ENCODE data around the gene HGF.
"Not testable (repeated sequence)": the region's sequence is repeated elsewhere in the genome, so short reads cannot be mapped to it uniquely, and the experiment has no call there.

The HGF gene

DNA sequence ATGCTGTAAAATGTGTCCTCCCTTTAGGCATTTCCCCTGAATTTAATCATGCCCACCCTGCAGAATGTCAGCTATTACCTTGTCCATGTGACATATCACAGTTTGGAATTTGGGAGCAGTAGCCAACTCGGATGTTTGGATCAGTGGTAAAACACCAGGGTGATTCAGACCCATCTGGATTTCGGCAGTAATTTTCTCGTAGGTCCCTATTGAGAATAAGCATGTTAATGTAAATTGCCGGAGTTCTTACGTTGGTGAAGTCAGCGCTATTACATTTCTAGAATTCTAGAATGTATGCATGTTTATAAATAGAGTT is 44.1 kb downstream of the HGF start:
- H3K9me3 ChIP-seq (ENCODE audit: control insufficient read depth in 5 of 5, low read length in 5 of 5) = no peaks in the 10 kb centered on the region
- H3K9ac ChIP-seq (ENCODE audit: low read length in 5 of 5) = no peak overlapping the region
- H3K4me3 ChIP-seq (ENCODE audit: low read depth in 1 of 5, low read length in 5 of 5) = no peak overlapping the region
- H3K4me1 ChIP-seq (ENCODE audit: control insufficient read depth in 5 of 5, insufficient read depth in 5 of 5, low read length in 5 of 5) = peaks cover 0 to 12% (median 0%) of the 10 kb centered on the region in 5 donors
- H3K36me3 ChIP-seq (ENCODE audit: control insufficient read depth in 5 of 5, insufficient read depth in 5 of 5, low read length in 5 of 5) = peaks cover 0 to 8% (median 0%) of the 10 kb centered on the region in 5 donors
- no peak overlapping the region for H3K27ac ChIP-seq (ENCODE audit: low read depth, low read length)
- H3K27me3 ChIP-seq (ENCODE audit: control insufficient read depth in 5 of 5, insufficient read depth in 4 of 5, low read length in 5 of 5) = no peaks in the 10 kb centered on the region

DNA sequence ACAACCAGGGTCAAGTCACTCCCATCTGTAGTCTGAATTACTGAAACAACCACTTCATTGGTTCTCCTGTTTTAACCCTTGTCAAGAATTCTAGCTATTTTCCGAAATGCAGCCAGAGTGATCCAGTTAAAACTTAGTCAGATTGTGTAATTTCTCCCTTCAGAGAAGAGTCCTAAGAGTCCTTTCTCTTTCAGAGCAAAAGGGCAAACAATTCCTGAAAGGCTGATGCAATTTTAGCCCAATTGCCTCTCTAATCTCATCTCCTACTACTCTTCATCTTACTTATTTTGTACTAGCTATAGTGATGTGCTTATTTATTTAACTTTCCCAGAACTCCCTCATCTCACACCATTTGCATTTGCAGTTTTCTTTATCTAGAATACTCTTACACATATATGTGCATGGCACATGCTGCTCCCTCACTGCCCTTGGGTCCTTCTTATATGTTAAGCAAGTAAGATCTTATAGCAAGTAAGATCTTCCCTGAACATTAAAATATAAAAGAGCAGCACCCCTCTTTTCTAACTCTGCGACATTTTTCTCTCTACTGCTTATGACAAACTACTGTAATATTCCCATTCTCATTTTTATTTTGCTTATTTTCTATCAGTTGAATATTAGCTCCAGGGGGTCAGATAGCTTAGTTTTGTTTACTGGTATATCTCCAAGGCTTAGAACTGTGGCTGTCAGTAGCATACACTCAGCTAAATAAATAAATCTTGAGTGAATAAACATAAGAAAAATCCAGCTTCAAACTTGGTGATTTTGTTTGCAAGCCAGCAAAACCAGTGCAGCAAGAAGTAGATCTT is 44.6 kb downstream of the HGF start:
- no peak overlapping the region for H3K9ac ChIP-seq (ENCODE audit: low read length in 5 of 5)
- H3K9me3 ChIP-seq (ENCODE audit: control insufficient read depth in 5 of 5, low read length in 5 of 5) = no peaks in the 10 kb centered on the region
- H3K4me1 ChIP-seq (ENCODE audit: control insufficient read depth in 5 of 5, insufficient read depth in 5 of 5, low read length in 5 of 5) = peaks cover 0 to 12% (median 0%) of the 10 kb centered on the region in 5 donors
- H3K27ac ChIP-seq (ENCODE audit: low read depth, low read length) = no peak overlapping the region
- no peak overlapping the region for H3K4me3 ChIP-seq (ENCODE audit: low read depth in 1 of 5, low read length in 5 of 5)
- H3K27me3 ChIP-seq (ENCODE audit: control insufficient read depth in 5 of 5, insufficient read depth in 4 of 5, low read length in 5 of 5) = no peaks in the 10 kb centered on the region
- peaks cover 0 to 8% (median 0%) of the 10 kb centered on the region in 5 donors for H3K36me3 ChIP-seq (ENCODE audit: control insufficient read depth in 5 of 5, insufficient read depth in 5 of 5, low read length in 5 of 5)

DNA sequence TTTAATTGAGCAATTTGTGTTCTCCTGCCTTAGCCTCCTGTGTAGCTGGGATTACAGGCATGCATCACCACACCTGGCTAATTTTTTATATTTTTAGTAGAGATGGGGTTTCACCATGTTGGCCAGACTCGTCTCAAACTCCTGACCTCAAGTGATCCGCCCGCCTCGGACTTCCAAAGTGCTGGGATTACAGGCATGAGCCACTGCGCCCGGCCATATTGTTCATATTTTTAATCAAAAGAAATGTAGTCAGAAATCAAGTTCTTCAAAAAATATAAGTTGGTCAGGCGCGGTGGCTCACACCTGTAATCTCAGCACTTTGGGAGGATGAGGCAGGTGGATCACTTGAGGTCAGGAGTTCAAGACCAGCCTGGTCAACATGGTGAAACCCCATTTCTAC is 47.6 kb downstream of the HGF start:
- peaks cover 0 to 12% (median 0%) of the 10 kb centered on the region in 5 donors for H3K4me1 ChIP-seq (ENCODE audit: control insufficient read depth in 5 of 5, insufficient read depth in 5 of 5, low read length in 5 of 5)
- H3K36me3 ChIP-seq (ENCODE audit: control insufficient read depth in 5 of 5, insufficient read depth in 5 of 5, low read length in 5 of 5); H3K9me3 ChIP-seq (ENCODE audit: control insufficient read depth in 5 of 5, low read length in 5 of 5); H3K27me3 ChIP-seq (ENCODE audit: control insufficient read depth in 5 of 5, insufficient read depth in 4 of 5, low read length in 5 of 5); H3K9ac ChIP-seq (ENCODE audit: low read length in 5 of 5); H3K27ac ChIP-seq (ENCODE audit: low read depth, low read length); H3K4me3 ChIP-seq (ENCODE audit: low read depth in 1 of 5, low read length in 5 of 5): not testable (repeated sequence)

DNA sequence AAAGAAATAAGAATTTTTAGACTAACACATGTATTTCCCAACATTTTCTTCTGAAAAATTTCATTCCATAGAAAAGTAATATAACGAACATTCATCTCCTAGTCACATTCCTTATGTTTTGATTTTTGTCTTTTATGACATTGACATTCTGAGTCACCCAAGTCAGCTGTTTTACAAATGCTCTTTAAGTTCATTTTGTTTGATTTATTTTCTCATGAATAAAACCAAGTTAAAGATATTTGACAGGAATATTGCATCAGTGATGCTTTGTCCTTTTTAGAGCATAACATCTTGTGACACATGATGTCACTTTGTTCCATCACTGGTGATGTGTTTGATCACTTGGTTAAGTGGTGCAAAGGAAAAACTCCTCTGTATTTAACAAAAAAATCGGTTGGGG is 48.4 kb downstream of the HGF start:
- peaks cover 0 to 12% (median 0%) of the 10 kb centered on the region in 5 donors for H3K4me1 ChIP-seq (ENCODE audit: control insufficient read depth in 5 of 5, insufficient read depth in 5 of 5, low read length in 5 of 5)
- no peak overlapping the region for H3K4me3 ChIP-seq (ENCODE audit: low read depth in 1 of 5, low read length in 5 of 5)
- H3K9me3 ChIP-seq (ENCODE audit: control insufficient read depth in 5 of 5, low read length in 5 of 5) = no peaks in the 10 kb centered on the region
- no peak overlapping the region for H3K9ac ChIP-seq (ENCODE audit: low read length in 5 of 5)
- no peaks in the 10 kb centered on the region for H3K27me3 ChIP-seq (ENCODE audit: control insufficient read depth in 5 of 5, insufficient read depth in 4 of 5, low read length in 5 of 5)
- peaks cover 0 to 4% (median 0%) of the 10 kb centered on the region in 5 donors for H3K36me3 ChIP-seq (ENCODE audit: control insufficient read depth in 5 of 5, insufficient read depth in 5 of 5, low read length in 5 of 5)
- H3K27ac ChIP-seq (ENCODE audit: low read depth, low read length) = no peak overlapping the region

DNA sequence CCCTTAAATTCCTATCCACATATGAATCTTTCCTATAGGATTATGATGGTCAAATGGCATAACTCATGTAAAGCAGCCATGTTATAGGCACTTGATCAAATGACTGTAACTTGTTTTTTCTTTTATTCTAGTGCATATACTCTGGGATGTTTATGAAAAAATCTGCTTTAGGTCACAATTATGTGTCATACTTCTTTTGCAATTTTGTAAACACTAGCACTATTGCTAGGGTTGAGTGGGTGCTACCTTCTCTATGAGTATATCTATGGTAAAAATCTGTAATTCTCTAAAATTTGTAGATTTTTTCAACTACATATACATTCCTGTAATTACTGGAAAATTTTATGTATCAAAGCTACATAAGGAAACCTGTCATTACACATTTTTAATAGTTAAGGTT is 50.0 kb downstream of the HGF start:
- Histone ChIP-seq H3K9ac (ENCODE audit: low read length in 5 of 5) (no peak overlapping the region), H3K36me3 (ENCODE audit: control insufficient read depth in 5 of 5, insufficient read depth in 5 of 5, low read length in 5 of 5) (peaks cover 0 to 3% (median 0%) of the 10 kb centered on the region in 5 donors), H3K9me3 (ENCODE audit: control insufficient read depth in 5 of 5, low read length in 5 of 5) (no peaks in the 10 kb centered on the region), H3K27me3 (ENCODE audit: control insufficient read depth in 5 of 5, insufficient read depth in 4 of 5, low read length in 5 of 5) (no peaks in the 10 kb centered on the region), H3K27ac (ENCODE audit: low read depth, low read length) (no peak overlapping the region), H3K4me1 (ENCODE audit: control insufficient read depth in 5 of 5, insufficient read depth in 5 of 5, low read length in 5 of 5) (no peaks in the 10 kb centered on the region), H3K4me3 (ENCODE audit: low read depth in 1 of 5, low read length in 5 of 5) (no peak overlapping the region)

DNA sequence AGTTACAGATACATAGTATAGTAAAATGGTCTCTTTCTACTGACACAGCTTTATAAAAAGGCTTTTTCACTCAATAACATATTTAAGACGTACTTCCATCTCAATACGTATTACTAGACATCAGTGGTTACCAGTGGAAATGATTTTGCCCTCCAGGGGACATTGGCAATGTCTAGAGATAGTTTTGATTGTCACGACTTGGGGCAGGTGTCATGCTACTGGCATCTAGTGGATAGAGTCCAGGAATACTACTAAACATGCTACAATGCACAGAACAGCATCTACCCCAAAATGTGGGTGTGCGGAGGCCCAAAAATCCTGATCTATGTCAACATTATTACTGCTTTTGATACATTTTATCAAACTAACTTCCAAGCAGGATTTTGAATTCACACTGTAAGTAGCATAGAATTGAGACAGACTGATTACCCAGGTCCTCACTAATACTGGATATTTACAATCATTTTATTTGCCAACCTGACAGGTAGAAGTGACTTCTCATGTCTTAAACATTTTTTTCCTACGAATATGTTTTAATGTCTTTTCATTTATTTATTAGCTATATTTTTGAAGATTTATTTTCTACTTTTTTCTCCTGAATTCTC is 53.8 kb downstream of the HGF start:
- H3K9ac ChIP-seq (ENCODE audit: low read length in 5 of 5) = no peak overlapping the region
- no peaks in the 10 kb centered on the region for H3K27me3 ChIP-seq (ENCODE audit: control insufficient read depth in 5 of 5, insufficient read depth in 4 of 5, low read length in 5 of 5)
- H3K36me3 ChIP-seq (ENCODE audit: control insufficient read depth in 5 of 5, insufficient read depth in 5 of 5, low read length in 5 of 5) = peaks cover 0 to 3% (median 0%) of the 10 kb centered on the region in 5 donors
- no peak overlapping the region for H3K27ac ChIP-seq (ENCODE audit: low read depth, low read length)
- H3K4me1 ChIP-seq (ENCODE audit: control insufficient read depth in 5 of 5, insufficient read depth in 5 of 5, low read length in 5 of 5) = no peaks in the 10 kb centered on the region
- no peaks in the 10 kb centered on the region for H3K9me3 ChIP-seq (ENCODE audit: control insufficient read depth in 5 of 5, low read length in 5 of 5)
- no peak overlapping the region for H3K4me3 ChIP-seq (ENCODE audit: low read depth in 1 of 5, low read length in 5 of 5)

DNA sequence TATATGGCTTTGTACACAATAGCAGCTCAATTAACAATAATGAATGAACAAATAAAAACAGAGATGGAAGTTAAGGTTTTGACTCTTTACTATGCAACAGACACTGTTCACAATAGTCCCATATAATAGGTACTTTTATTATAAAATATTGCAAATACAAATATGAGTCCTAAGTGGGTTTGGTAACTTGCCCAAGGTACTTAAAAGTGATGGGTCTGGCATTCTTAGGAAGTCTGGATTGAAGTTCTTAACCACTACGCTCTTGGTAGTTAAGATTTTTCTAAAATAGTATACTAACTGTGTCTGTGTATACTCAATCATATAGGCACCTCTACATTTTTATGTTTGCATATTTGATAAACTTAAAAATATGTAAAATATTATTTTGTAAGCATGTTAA is 55.5 kb downstream of the HGF start:
- Histone ChIP-seq H3K27me3 (ENCODE audit: control insufficient read depth in 5 of 5, insufficient read depth in 4 of 5, low read length in 5 of 5) (no peaks in the 10 kb centered on the region), H3K36me3 (ENCODE audit: control insufficient read depth in 5 of 5, insufficient read depth in 5 of 5, low read length in 5 of 5) (peaks cover 0 to 3% (median 0%) of the 10 kb centered on the region in 5 donors), H3K9ac (ENCODE audit: low read length in 5 of 5) (no peak overlapping the region), H3K9me3 (ENCODE audit: control insufficient read depth in 5 of 5, low read length in 5 of 5) (no peaks in the 10 kb centered on the region), H3K4me3 (ENCODE audit: low read depth in 1 of 5, low read length in 5 of 5) (no peak overlapping the region), H3K27ac (ENCODE audit: low read depth, low read length) (no peak overlapping the region), H3K4me1 (ENCODE audit: control insufficient read depth in 5 of 5, insufficient read depth in 5 of 5, low read length in 5 of 5) (no peaks in the 10 kb centered on the region)

DNA sequence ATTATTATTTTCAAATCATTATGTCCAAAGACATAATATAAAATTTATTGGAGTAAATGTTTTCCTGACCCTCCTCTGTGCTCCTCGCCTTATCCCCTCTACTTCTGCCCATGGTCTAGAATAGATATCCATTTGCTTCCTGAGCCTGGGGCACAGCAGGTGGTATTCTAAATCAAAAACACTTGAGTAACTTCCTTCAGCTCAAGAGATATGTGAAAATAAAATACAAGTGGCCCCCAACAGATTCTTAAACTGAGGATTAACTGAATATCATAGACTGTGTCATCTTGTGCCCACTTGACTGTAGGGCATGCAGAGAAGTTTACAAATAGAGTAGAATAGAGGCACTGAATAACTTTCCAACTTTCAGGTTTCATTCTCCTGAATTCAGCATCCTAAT is 59.1 kb downstream of the HGF start:
- Histone ChIP-seq H3K4me1 (ENCODE audit: control insufficient read depth in 5 of 5, insufficient read depth in 5 of 5, low read length in 5 of 5) (no peaks in the 10 kb centered on the region), H3K4me3 (ENCODE audit: low read depth in 1 of 5, low read length in 5 of 5) (no peak overlapping the region), H3K9ac (ENCODE audit: low read length in 5 of 5) (no peak overlapping the region), H3K36me3 (ENCODE audit: control insufficient read depth in 5 of 5, insufficient read depth in 5 of 5, low read length in 5 of 5) (no peaks in the 10 kb centered on the region), H3K27me3 (ENCODE audit: control insufficient read depth in 5 of 5, insufficient read depth in 4 of 5, low read length in 5 of 5) (no peaks in the 10 kb centered on the region), H3K9me3 (ENCODE audit: control insufficient read depth in 5 of 5, low read length in 5 of 5) (no peaks in the 10 kb centered on the region), H3K27ac (ENCODE audit: low read depth, low read length) (no peak overlapping the region)

DNA sequence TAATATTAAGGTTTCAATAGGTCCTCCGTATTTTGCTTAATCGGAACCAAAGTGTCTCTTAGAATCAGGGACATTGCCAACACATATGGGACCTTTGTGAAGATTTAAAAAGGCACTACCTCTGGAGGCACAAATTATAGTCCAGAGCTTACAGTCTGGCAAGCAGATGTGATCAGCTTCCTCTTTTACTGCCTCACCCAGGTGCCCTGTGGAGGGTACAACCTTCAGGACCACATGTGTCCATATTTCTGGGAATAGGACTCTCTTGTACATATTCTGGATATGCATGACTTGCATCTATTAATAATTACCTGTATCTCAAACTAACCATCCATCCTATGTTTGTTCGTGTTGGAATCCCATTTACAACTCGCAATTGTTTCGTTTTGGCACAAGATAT is 60.0 kb downstream of the HGF start:
- no peaks in the 10 kb centered on the region for H3K36me3 ChIP-seq (ENCODE audit: control insufficient read depth in 5 of 5, insufficient read depth in 5 of 5, low read length in 5 of 5)
- H3K4me3 ChIP-seq (ENCODE audit: low read depth in 1 of 5, low read length in 5 of 5) = no peak overlapping the region
- H3K9me3 ChIP-seq (ENCODE audit: control insufficient read depth in 5 of 5, low read length in 5 of 5) = no peaks in the 10 kb centered on the region
- no peaks in the 10 kb centered on the region for H3K27me3 ChIP-seq (ENCODE audit: control insufficient read depth in 5 of 5, insufficient read depth in 4 of 5, low read length in 5 of 5)
- H3K9ac ChIP-seq (ENCODE audit: low read length in 5 of 5) = no peak overlapping the region
- H3K4me1 ChIP-seq (ENCODE audit: control insufficient read depth in 5 of 5, insufficient read depth in 5 of 5, low read length in 5 of 5) = no peaks in the 10 kb centered on the region
- H3K27ac ChIP-seq (ENCODE audit: low read depth, low read length) = no peak overlapping the region

DNA sequence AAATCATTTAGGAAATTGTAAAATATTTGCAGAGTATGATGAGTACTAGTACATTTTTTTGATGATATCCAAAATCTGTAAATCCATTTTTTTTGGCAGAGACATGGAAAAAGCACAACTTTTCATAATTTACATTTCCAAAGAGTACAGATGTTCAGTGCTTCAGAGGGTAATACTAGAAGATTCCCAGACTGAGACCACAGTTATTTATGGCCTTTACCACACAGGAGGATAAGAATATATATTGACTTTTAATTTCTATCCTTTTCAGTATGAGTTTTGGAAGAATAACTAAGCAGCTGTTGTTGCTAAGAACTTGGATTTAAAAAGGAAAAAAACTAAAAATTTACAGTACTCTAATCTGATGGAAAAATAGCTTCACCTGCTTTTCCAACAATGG is 61.9 kb downstream of the HGF start:
- H3K27me3 ChIP-seq (ENCODE audit: control insufficient read depth in 5 of 5, insufficient read depth in 4 of 5, low read length in 5 of 5) = no peaks in the 10 kb centered on the region
- H3K9me3 ChIP-seq (ENCODE audit: control insufficient read depth in 5 of 5, low read length in 5 of 5) = no peaks in the 10 kb centered on the region
- H3K9ac ChIP-seq (ENCODE audit: low read length in 5 of 5) = no peak overlapping the region
- H3K36me3 ChIP-seq (ENCODE audit: control insufficient read depth in 5 of 5, insufficient read depth in 5 of 5, low read length in 5 of 5) = no peaks in the 10 kb centered on the region
- no peak overlapping the region for H3K27ac ChIP-seq (ENCODE audit: low read depth, low read length)
- H3K4me3 ChIP-seq (ENCODE audit: low read depth in 1 of 5, low read length in 5 of 5) = no peak overlapping the region
- H3K4me1 ChIP-seq (ENCODE audit: control insufficient read depth in 5 of 5, insufficient read depth in 5 of 5, low read length in 5 of 5) = no peaks in the 10 kb centered on the region

All from subcutaneous abdominal adipose tissue (tissue), 5 donors.